Amniotic epithelial cell (primary cell): Measurements from ENCODE around the gene TLR9.

Experiments
- DNase-seq: peaks from one replicate; pipeline ENCODE4 v3.0.0-alpha.2; 2010; ENCODE audit warnings: low read depth

Gene TLR9

GRCh38 chr3:52216585-52217408, 8.6 kb downstream of the TLR9 start:
- DNase-seq, result peak; percentile 88

DNA sequence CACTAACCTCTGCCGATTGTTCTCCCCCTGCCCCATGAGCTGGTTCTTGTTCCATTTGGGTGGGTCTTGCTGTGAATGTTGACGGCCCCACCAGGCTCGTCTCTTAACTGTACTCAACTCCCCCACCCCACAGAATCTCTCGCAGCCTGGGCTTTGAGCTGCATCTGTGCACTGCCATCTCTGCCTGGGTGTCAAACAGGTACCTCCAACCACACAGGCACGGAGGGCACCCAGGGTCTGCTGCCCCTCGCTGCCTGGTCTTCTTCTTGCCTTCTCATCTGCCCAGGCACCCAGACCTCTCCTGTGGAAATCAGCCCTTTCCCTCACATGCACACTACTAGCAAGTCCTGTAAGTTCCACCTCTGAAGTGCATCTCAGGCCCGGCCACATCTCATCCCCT, 10.1 kb downstream of the TLR9 start:
- DNase-seq, result no peak

DNA sequence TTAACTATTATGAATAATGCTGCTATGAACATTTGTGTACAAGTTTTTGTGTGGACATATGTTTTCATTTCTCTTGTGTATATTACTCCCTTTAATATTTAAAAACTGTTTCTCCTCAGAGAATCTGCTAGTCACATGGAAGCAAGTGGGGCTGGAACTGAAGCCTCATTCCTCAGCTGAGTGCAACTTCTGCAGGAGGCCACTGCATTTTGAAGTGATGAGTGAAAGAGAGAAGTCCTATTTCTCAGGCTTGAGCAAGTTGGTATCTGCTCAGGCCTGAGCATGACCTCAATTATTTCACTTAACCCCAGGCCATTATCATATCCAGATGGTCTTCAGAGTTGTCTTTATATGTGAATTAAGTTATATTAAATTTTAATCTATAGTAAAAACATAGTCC, 11.5 kb downstream of the TLR9 start:
- DNase-seq, result no peak

- no peak for DNase-seq
Measured at GRCh38 chr3:52213005-52213404, 12.4 kb downstream of the TLR9 start.

DNA sequence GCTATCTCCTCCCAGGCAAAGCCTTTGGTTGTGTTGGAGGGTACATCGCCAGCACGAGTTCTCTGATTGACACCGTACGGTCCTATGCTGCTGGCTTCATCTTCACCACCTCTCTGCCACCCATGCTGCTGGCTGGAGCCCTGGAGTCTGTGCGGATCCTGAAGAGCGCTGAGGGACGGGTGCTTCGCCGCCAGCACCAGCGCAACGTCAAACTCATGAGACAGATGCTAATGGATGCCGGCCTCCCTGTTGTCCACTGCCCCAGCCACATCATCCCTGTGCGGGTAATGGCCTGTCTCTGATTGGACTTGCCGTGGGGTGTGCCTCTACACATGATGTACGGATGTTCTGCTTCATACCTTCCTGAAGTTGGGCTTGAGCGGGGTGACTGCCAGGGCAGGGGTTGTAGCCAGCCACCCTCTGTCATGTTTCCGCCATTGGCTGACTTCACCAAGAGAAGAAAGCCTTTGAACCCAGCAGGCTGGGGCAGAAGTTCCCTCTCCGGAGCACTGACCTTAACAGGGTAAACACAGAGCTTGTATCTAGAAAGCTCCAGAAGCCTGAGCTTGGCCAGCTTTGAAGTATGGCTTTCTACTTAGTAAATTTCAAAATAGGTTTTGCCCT, 14.1 kb downstream of the TLR9 start:
- DNase-seq, result no peak

DNA sequence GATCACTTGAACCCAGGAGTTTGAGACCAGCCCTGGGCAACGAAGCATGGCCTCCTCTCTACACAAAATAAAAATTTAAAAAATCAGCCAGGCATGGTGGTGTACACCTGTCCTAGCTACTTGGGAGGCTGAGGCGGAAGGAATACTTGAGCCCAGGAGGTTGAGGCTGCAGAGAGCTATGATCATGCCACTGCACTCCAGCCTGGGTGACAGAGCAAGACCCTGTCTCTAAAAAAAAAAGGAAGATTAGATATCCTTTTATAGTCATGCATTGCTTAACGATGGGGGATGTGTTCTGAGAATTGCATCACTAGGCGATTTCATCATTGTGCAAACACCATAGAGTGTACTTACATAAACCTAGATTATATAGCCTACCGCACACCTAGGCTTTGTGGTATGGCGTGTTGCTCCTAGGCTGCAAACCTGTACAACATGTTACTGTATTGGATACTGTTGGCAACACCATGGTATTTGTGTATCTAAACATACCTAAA, 14.8 kb downstream of the TLR9 start:
- DNase-seq, result peak; percentile 95

GRCh38 chr3:52210037-52210436, 15.4 kb downstream of the TLR9 start:
- DNase-seq, result no peak

- no peak for DNase-seq
Measured at GRCh38 chr3:52208556-52208955, 16.9 kb downstream of the TLR9 start.

- no peak for DNase-seq
Measured at GRCh38 chr3:52205727-52206372, 19.6 kb downstream of the TLR9 start.

GRCh38 chr3:52204337-52205073, 20.9 kb downstream of the TLR9 start:
- DNase-seq, result no peak

- DNase-seq, result no peak
Measured at GRCh38 chr3:52203701-52204100, 21.7 kb downstream of the TLR9 start.

- DNase-seq, result no peak
Measured at GRCh38 chr3:52202384-52203077, 22.9 kb downstream of the TLR9 start.

DNA sequence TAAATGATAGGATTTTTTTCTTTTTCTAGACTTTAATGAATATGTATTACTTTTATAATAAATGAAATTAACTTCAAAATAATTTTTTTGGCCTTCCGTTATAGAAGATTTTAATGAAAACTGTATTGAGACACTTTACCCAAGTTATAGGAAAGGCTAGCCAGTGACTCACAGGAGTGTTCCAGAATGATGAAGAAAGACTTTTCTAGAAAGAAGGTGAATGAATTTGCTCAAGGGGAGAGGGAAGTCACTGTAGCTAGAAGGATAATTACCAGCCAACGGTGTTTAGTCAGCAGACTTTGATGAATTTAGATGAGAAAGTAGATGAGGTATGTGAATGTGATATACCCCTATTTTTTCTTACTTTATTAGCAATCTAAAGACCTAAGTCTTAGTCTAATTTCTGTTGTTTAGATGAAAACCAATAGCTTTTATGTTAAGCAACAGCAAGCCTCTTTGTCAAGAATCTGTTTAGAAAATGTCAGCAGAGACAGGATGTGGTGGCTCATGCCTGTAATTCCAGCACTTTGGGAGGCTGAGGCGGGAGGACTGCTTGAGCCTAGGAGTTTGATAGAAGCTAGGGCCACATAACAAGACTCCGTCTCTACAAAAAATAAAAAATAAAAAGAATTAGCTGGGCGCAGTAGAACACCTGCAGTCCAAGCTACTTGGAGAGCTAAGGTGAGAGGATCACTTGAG, 24.3 kb downstream of the TLR9 start:
- peak; percentile 72 for DNase-seq

DNA sequence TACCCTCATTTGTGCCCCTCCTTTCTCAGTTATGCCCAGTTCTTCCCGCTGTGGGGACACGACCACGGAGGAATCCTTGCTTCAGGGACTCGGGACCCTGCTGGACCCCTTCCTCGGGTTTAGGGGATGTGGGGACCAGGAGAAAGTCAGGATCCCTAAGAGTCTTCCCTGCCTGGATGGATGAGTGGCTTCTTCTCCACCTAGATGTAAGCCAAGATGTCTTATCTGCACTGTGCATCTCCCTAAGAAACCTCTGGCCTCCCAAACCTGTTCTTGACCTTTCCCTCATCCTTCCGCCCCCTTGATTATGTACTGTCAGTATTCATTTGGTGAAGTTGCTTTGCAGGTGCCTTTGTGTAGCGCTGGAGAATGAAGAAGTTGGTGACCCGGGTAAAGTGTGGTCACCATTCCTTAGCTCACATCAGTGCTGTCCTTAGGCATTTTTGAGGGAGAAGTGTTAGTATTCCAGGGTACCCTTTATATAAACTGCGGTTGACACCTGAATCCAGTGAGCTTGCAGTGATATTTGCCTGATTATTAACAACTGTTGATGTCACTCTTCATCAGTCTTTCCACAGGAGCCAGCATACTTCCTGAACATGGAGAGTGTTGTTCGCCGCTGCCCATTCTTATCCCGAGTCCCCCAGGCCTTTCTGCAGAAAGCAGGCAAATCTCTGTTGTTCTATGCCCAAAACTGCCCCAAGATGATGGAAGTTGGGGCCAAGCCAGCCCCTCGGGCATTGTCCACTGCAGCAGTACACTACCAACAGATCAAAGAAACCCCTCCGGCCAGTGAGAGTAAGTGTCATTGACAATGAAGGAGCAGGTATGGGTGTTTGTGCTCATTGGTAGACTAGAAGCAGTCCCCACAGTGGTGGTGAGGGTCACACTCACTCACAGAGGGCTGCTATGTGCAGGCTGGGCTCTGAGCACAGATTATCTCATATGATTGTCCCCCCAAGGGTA, 26.5 kb downstream of the TLR9 start:
- no peak for DNase-seq

- peak; percentile 74 for DNase-seq
Measured at GRCh38 chr3:52197842-52198625, 27.4 kb downstream of the TLR9 start, which contains the start of gene ALAS1. TSS of gene ALAS1 (plus strand) at chr3:52198160. CDS start at chr3:52199242, 1,082 bp downstream.

DNA sequence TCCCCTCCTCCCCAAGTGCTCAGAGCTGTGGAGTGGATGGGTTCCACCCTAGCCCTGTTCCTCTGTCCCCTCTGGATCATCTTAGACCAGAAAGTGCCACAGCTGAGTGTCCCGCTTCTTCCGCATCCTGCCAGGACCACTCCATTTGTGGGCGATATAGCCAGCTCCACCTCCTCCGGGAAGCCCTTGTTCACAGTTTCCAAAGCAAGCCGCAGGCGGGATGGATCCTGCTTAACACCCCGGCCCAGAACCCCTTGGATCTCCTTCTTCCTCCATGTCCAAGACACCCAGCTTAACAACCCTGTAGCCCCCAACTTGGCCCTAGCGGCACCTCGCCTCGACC, 28.0 kb downstream of the TLR9 start:
- no peak for DNase-seq

DNA sequence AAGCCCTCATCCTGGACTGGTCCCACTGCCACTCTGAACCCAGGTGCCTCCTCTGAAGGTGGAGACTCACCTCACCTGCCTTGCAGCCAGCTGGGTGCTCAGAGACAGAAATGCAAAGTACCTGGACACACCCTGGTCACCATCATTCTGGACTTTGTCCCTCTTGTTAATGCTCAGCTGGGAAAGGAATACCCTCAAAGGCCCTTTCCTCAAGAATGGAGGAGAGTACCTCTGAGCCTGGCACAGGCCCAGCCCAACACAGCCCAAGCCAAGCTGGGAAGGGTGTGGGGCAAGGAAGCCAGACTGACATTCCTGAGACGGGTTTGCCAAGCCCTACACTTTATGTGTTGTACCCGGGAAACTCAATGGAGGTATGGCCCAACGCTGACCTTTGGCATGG, 28.5 kb downstream of the TLR9 start:
- DNase-seq, result no peak

DNA sequence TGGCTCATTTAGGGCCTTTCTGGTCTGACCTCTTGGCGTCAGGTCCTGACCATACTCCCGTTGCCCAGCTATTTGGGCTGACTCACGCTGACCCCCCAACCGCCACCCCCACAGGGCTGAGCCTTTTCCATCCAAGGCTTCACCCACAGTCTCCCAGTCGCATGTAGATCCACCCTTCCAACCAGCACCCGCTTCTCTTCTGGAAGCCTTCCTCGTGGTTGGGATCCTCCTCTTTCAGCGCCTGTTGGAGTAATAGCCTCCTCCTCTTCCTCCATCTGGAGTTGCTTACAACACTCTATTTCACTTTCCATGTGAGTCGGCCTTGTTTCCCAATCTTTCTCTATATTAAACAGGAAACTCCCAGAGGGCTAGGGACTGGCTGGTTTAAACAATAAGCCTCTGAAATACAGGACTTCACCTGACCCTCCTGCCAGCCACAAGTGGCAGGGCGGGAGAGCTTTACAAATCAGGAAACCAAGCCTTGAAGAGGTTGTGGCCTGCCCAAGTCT, 29.6 kb downstream of the TLR9 start:
- peak; percentile 87 for DNase-seq

DNA sequence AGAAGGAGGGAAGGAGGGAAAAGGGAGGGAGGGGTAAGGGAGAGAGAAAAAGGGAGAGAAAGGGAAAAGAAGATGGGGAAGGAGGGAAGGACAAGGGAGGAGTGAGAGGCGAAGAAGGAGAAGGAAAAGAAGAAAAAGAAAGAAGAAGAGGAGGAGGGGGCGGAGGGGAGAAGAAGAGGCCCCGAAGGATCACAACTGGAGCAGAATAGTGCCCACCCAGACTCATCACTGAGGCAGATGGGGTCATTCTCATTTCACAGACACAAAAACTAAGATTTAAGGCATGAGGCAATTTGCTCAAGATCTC, 30.2 kb downstream of the TLR9 start:
- no peak for DNase-seq
